HT-29 (cell line): ENCODE results near the gene PTK7. TPM values are rescaled to one million over a fixed set of nuclear protein-coding genes. Genes with fewer than 3 reads are reported as not detected.
"Not testable (repeated sequence)": the region's sequence is repeated elsewhere in the genome, so short reads cannot be mapped to it uniquely, and the experiment has no call there.

ENCODE experiments used
- DNase-seq: peaks from one replicate; pipeline ENCODE4 v3.0.0-alpha.2; 2015; ENCODE audit warnings: low spot score
- total RNA-seq: library from RNA; depleted of rRNA; stranded (reverse); fragments of >200 nt; shearing (Covaris generic); gene quantifications from 2 replicates; pipeline ENCODE4 v1.2.3, GENCODE V29; 2014

PTK7 gene
- total RNA-seq, 1 experiment from 2014 or later = 56.3 TPM

- not testable (repeated sequence) for DNase-seq
Observed at GRCh38 chr6:43117466-43117865, 41.4 kb downstream of the PTK7 start.

- no peak for DNase-seq
Observed at GRCh38 chr6:43119482-43119881, 43.4 kb downstream of the PTK7 start.

- no peak for DNase-seq
Observed at GRCh38 chr6:43120101-43120763, 44.1 kb downstream of the PTK7 start.

GRCh38 chr6:43120944-43121913, 45.1 kb downstream of the PTK7 start:
- DNase-seq = no peak

GRCh38 chr6:43122146-43122545, 46.0 kb downstream of the PTK7 start:
- DNase-seq = no peak

GRCh38 chr6:43123461-43124314, 47.6 kb downstream of the PTK7 start:
- DNase-seq = no peak

- DNase-seq = no peak
Observed at GRCh38 chr6:43124481-43124880, 48.4 kb downstream of the PTK7 start.

GRCh38 chr6:43125119-43125518, 49.0 kb downstream of the PTK7 start:
- no peak for DNase-seq

GRCh38 chr6:43125555-43125954, 49.4 kb downstream of the PTK7 start:
- no peak for DNase-seq

- DNase-seq = peak; percentile 68
Observed at GRCh38 chr6:43127180-43127579, 51.1 kb downstream of the PTK7 start.

GRCh38 chr6:43127877-43128276, 51.8 kb downstream of the PTK7 start:
- no peak for DNase-seq

GRCh38 chr6:43128926-43129325, 52.8 kb downstream of the PTK7 start:
- DNase-seq = no peak

GRCh38 chr6:43129434-43130194, 53.5 kb downstream of the PTK7 start:
- DNase-seq = peak; percentile 75

GRCh38 chr6:43130429-43130828, 54.3 kb downstream of the PTK7 start:
- DNase-seq = no peak

- DNase-seq = not testable (repeated sequence)
Observed at GRCh38 chr6:43131379-43131778, 55.3 kb downstream of the PTK7 start.

GRCh38 chr6:43138267-43138666, 62.2 kb downstream of the PTK7 start:
- no peak for DNase-seq

- not testable (repeated sequence) for DNase-seq
Observed at GRCh38 chr6:43139973-43140372, 63.9 kb downstream of the PTK7 start.

- DNase-seq = no peak
Observed at GRCh38 chr6:43141644-43142043, 65.5 kb downstream of the PTK7 start.

- DNase-seq = no peak
Observed at GRCh38 chr6:43142101-43142500, 66.0 kb downstream of the PTK7 start.

GRCh38 chr6:43143235-43144128, 67.4 kb downstream of the PTK7 start:
- peak; percentile 89 for DNase-seq
